H9 (cell line): ENCODE results near the gene GPD2. TPM values are rescaled to one million over a fixed set of nuclear protein-coding genes. Genes with fewer than 3 reads are reported as not detected.

Experiments used
- DNase-seq: peaks from one replicate; pipeline ENCODE4 v3.0.0-alpha.2; 2017
- H2AFZ ChIP-seq: one replicate; pipeline ENCODE4 v1.6.1; 2013; ENCODE audit warnings: mild to moderate bottlenecking, low read length, control low read depth, moderate library complexity
- H2AK5ac ChIP-seq: 2 replicates; pipeline ENCODE4 v1.6.1; 2013; ENCODE audit warnings: low read length, control low read depth, mixed read lengths; ENCODE audit not compliant: insufficient read length
- H2BK120ac ChIP-seq: one replicate; pipeline ENCODE4 v1.6.1; 2013; ENCODE audit warnings: low read depth, mild to moderate bottlenecking, low read length, control low read depth, inconsistent platforms; ENCODE audit not compliant: poor library complexity, severe bottlenecking
- H2BK12ac ChIP-seq: 2 replicates; pipeline ENCODE4 v1.6.1; 2013; ENCODE audit warnings: low read length, control low read depth, mixed read lengths, low read depth; ENCODE audit not compliant: insufficient read length
- H2BK15ac ChIP-seq: 2 replicates; pipeline ENCODE4 v1.6.1; 2013; ENCODE audit warnings: low read depth, low read length, control low read depth
- H2BK20ac ChIP-seq: one replicate; pipeline ENCODE4 v1.6.1; 2013; ENCODE audit warnings: low read depth, mild to moderate bottlenecking, low read length, control low read depth, inconsistent platforms; ENCODE audit not compliant: poor library complexity, severe bottlenecking
- H2BK5ac ChIP-seq: 2 replicates; pipeline ENCODE4 v1.6.1; 2013; ENCODE audit warnings: low read length, control low read depth, mixed read lengths; ENCODE audit not compliant: insufficient read length
- H3K14ac ChIP-seq: 2 replicates; pipeline ENCODE4 v1.6.1; 2013; ENCODE audit warnings: low read length, control low read depth; ENCODE audit not compliant: insufficient read depth
- H3K18ac ChIP-seq: 2 replicates; pipeline ENCODE4 v1.6.1; 2013; ENCODE audit warnings: low read depth, mild to moderate bottlenecking, mixed read lengths, low read length, control low read depth; ENCODE audit not compliant: insufficient read length
- H3K23ac ChIP-seq: 2 replicates; pipeline ENCODE4 v1.6.1; 2013; ENCODE audit warnings: low read length, control low read depth, mixed read lengths, low read depth; ENCODE audit not compliant: insufficient read length
- H3K23me2 ChIP-seq: 2 replicates; pipeline ENCODE4 v1.6.1; 2013; ENCODE audit warnings: low read depth, mild to moderate bottlenecking, mixed read lengths, low read length, control low read depth; ENCODE audit not compliant: insufficient read length, poor library complexity, severe bottlenecking
- H3K27ac ChIP-seq: 2 replicates; pipeline ENCODE4 v1.5.1; 2013; ENCODE audit warnings: low read length, control low read depth, mixed read lengths, low read depth; ENCODE audit not compliant: insufficient read length
- H3K27me3 ChIP-seq: 2 replicates; pipeline ENCODE4 v1.6.1; 2013; ENCODE audit warnings: low read length, control low read depth, inconsistent platforms; ENCODE audit not compliant: insufficient read depth
- H3K4ac ChIP-seq: 2 replicates; pipeline ENCODE4 v1.6.1; 2013; ENCODE audit warnings: low read depth, mild to moderate bottlenecking, control low read depth, inconsistent platforms, low read length, moderate library complexity
- H3K4me1 ChIP-seq: 2 replicates; pipeline ENCODE4 v1.6.1; 2013; ENCODE audit warnings: low read length, control low read depth, inconsistent platforms; ENCODE audit not compliant: insufficient read depth
- H3K4me2 ChIP-seq: 2 replicates; pipeline ENCODE4 v1.6.1; 2013; ENCODE audit warnings: low read length, control low read depth, mixed read lengths; ENCODE audit not compliant: insufficient read length, insufficient read depth
- H3K56ac ChIP-seq: 2 replicates; pipeline ENCODE4 v1.6.1; 2013; ENCODE audit warnings: low read depth, mild to moderate bottlenecking, mixed read lengths, low read length, control low read depth; ENCODE audit not compliant: insufficient read length
- H3K79me1 ChIP-seq: 2 replicates; pipeline ENCODE4 v1.6.1; 2013; ENCODE audit warnings: low read depth, mild to moderate bottlenecking, moderate library complexity, low read length, control low read depth, inconsistent platforms; ENCODE audit not compliant: insufficient read depth, poor library complexity, severe bottlenecking
- H3K79me2 ChIP-seq: 2 replicates; pipeline ENCODE4 v1.6.1; 2013; ENCODE audit warnings: low read length, control low read depth, inconsistent platforms; ENCODE audit not compliant: insufficient read depth
- H3K9ac ChIP-seq: 2 replicates; pipeline ENCODE4 v1.6.1; 2013; ENCODE audit warnings: low read length, control low read depth, mixed read lengths; ENCODE audit not compliant: insufficient read length; ENCODE audit errors: extremely low read depth
- H3K9me3 ChIP-seq: one replicate; pipeline ENCODE4 v1.6.1; 2013; ENCODE audit warnings: low read depth, low read length, inconsistent platforms; ENCODE audit not compliant: control insufficient read depth
- H3T11ph ChIP-seq: one replicate; pipeline ENCODE4 v1.6.1; 2013; ENCODE audit warnings: mild to moderate bottlenecking, low read length, control low read depth, inconsistent platforms
- H4K20me1 ChIP-seq: one replicate; pipeline ENCODE4 v1.6.1; 2013; ENCODE audit not compliant: control insufficient read depth, insufficient read length, insufficient read depth
- H4K5ac ChIP-seq: 2 replicates; pipeline ENCODE4 v1.6.1; 2013; ENCODE audit warnings: low read depth, mild to moderate bottlenecking, mixed read lengths, low read length, control low read depth; ENCODE audit not compliant: insufficient read length
- H4K8ac ChIP-seq: replicated peaks from 2 replicates; pipeline ENCODE4 v1.6.1; 2013; ENCODE audit warnings: low read length, control low read depth, mixed read lengths, low read depth; ENCODE audit not compliant: insufficient read length
- H4K91ac ChIP-seq: 2 replicates; pipeline ENCODE4 v1.6.1; 2013; ENCODE audit warnings: low read depth, mild to moderate bottlenecking, moderate library complexity, mixed read lengths, low read length, control low read depth; ENCODE audit not compliant: insufficient read length
- H3K27ac Mint-ChIP-seq, 3 experiments: 2 replicates in 2 of 3; 3 replicates in 1 of 3; pipeline ENCODE4 v1.8.0; 2020 to 2021; ENCODE audit warnings: mixed read lengths in 3 of 3, mild to moderate bottlenecking in 1 of 3, moderate library complexity in 1 of 3
- H3K27me3 Mint-ChIP-seq: 2 replicates; pipeline ENCODE4 v1.8.0; 2021; ENCODE audit warnings: low read depth, mild to moderate bottlenecking, moderate library complexity, mixed read lengths
- H3K36me3 Mint-ChIP-seq, 3 experiments: 2 replicates in 2 of 3; 3 replicates in 1 of 3; pipeline ENCODE4 v1.8.0; 2020 to 2021; ENCODE audit warnings: low read depth in 3 of 3, mixed read lengths in 3 of 3; ENCODE audit not compliant: insufficient read depth in 1 of 3
- H3K4me1 Mint-ChIP-seq, 2 experiments: 2 replicates each; pipeline ENCODE4 v1.8.0; 2020; ENCODE audit warnings: mixed read lengths in 2 of 2
- H3K4me3 Mint-ChIP-seq, 2 experiments: 2 replicates in 1 of 2; 3 replicates in 1 of 2; pipeline ENCODE4 v1.8.0; 2020 to 2021; ENCODE audit warnings: mild to moderate bottlenecking in 2 of 2, mixed read lengths in 2 of 2, moderate library complexity in 1 of 2
- H3K9me3 Mint-ChIP-seq, 2 experiments: 2 replicates in 1 of 2; 3 replicates in 1 of 2; pipeline ENCODE4 v1.8.0; 2020; ENCODE audit warnings: mild to moderate bottlenecking in 2 of 2, mixed read lengths in 2 of 2, moderate library complexity in 1 of 2
- WGBS: extraction: QIAGEN DNeasy Blood & Tissue Kit; methylation state at CpG from one replicate; pipeline ENCODE4 v1.1.7; 2013; ENCODE audit warnings: missing lambda C conversion rate, low lambda C conversion rate, mixed read lengths; ENCODE audit not compliant: insufficient read length; ENCODE audit errors: extremely low coverage; 5-methylcytosine and 5-hydroxymethylcytosine counted together
- total RNA-seq: library from RNA; stranded (reverse); gene quantifications from 2 replicates; pipeline ENCODE4 v1.2.1, GENCODE V29; 2021
- TF ChIP-seq, protein P1 (sequence below): fragments of 200-600 bp; sonication (generic); conservative IDR thresholded peaks from 3 replicates; pipeline ENCODE4 v1.8.0; 2021; ENCODE audit warnings: antibody characterized with exemption, mild to moderate bottlenecking

Gene GPD2
- total RNA-seq, 1 experiment from 2014 or later: 46.0 TPM

DNA sequence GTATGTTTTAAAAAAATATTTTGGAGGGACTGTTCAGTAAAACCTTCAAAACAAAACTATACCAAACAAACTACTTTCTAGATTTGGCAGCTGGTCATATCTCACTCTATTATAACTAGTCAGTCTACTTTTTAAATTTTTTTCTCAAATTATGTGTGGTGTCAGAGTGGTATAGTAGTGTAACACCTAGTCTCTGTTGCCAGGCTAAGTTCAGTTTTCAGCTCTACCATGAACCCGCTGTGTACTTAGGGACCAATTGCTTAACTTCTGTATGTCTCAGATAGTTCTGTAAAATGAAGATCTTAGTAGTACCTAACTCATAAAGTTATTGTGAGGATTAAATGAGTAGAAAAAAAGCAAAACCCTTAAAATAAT is 54.3 kb downstream of the GPD2 start:
- no peak for DNase-seq
- Histone ChIP-seq H3K4me2 (no peak overlapping the region), H2BK5ac (no peak overlapping the region), H3K14ac (no peak overlapping the region), H3K79me1 (no peaks in the 10 kb centered on the region), H2BK12ac (no peak overlapping the region), H2AK5ac (no peak overlapping the region), H2AFZ (no peak overlapping the region), H3K9ac (no peak overlapping the region), H2BK15ac (no peak overlapping the region), H4K20me1 (no peaks in the 10 kb centered on the region), H2BK120ac (no peak overlapping the region), H3K18ac (no peak overlapping the region), H4K91ac (no peak overlapping the region), H2BK20ac (no peak overlapping the region), H3K27me3 (no peaks in the 10 kb centered on the region), H3K23ac (no peak overlapping the region), H4K8ac (no peak overlapping the region), H3K4ac (no peak overlapping the region), H3K27ac (no peak overlapping the region), H3K56ac (no peak overlapping the region), H3T11ph (no peak overlapping the region), H3K79me2 (no peaks in the 10 kb centered on the region), H3K4me1 (no peaks in the 10 kb centered on the region), H3K9me3 (no peaks in the 10 kb centered on the region), H4K5ac (no peak overlapping the region), H3K23me2 (no peaks in the 10 kb centered on the region)
- Mint-ChIP-seq H3K36me3 (no peaks in the 10 kb centered on the region), H3K27ac (0 out of 7 replicates have a peak overlapping the region, but pooled peaks of 1 of the 3 experiments have one; percentile 25), H3K4me1 (peaks cover 0 to 4% of the 10 kb centered on the region in 2 experiments; a peak in 3 of 4 replicates), H3K9me3 (no peaks in the 10 kb centered on the region), H3K27me3 (no peaks in the 10 kb centered on the region), H3K4me3 (no peak overlapping the region)
- no CpG with 5 or more reads among the region's 1 CpG for WGBS
- TF ChIP-seq, protein P1, sequence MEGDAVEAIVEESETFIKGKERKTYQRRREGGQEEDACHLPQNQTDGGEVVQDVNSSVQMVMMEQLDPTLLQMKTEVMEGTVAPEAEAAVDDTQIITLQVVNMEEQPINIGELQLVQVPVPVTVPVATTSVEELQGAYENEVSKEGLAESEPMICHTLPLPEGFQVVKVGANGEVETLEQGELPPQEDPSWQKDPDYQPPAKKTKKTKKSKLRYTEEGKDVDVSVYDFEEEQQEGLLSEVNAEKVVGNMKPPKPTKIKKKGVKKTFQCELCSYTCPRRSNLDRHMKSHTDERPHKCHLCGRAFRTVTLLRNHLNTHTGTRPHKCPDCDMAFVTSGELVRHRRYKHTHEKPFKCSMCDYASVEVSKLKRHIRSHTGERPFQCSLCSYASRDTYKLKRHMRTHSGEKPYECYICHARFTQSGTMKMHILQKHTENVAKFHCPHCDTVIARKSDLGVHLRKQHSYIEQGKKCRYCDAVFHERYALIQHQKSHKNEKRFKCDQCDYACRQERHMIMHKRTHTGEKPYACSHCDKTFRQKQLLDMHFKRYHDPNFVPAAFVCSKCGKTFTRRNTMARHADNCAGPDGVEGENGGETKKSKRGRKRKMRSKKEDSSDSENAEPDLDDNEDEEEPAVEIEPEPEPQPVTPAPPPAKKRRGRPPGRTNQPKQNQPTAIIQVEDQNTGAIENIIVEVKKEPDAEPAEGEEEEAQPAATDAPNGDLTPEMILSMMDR: no peak
